Activated CD8-positive, alpha-beta memory T cell treated with anti-CD3 and anti-CD28 coated beads, Interleukin-2, amount 50 U/mL, for 4 hours (primary cell): Measurements from ENCODE around the gene CSAG2.

Experiments
- DNase-seq: peaks from one replicate; pipeline ENCODE4 v3.0.0-alpha.2; 2020

CSAG2 gene

DNA sequence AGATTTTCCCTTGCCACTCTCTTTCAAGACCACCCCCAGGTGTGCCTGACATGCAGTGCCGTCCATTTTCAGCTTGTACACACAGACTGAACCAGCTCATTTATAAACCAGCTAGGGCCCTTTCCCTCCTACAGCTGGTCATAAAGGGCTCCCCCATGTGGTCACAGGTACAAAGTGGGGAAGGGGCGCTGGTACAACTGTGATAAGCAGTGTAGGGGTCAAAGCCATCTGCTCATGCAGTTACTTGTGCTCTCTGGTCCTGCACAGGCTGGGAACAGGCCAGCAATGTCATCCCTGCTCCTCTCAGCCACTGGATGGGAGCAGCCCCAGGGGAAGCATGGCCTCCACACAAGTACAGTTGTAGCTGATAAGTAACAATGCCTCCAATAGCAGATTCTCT is 50.8 kb downstream of the CSAG2 start:
- DNase-seq = no peak
